ENCODE data around the gene GARIN5B. TPM values are rescaled to one million over a fixed set of nuclear protein-coding genes. Genes with fewer than 3 reads are reported as not detected.

Gene GARIN5B
- total RNA-seq, 1 experiment from 2014 or later: 0.13 TPM

DNA sequence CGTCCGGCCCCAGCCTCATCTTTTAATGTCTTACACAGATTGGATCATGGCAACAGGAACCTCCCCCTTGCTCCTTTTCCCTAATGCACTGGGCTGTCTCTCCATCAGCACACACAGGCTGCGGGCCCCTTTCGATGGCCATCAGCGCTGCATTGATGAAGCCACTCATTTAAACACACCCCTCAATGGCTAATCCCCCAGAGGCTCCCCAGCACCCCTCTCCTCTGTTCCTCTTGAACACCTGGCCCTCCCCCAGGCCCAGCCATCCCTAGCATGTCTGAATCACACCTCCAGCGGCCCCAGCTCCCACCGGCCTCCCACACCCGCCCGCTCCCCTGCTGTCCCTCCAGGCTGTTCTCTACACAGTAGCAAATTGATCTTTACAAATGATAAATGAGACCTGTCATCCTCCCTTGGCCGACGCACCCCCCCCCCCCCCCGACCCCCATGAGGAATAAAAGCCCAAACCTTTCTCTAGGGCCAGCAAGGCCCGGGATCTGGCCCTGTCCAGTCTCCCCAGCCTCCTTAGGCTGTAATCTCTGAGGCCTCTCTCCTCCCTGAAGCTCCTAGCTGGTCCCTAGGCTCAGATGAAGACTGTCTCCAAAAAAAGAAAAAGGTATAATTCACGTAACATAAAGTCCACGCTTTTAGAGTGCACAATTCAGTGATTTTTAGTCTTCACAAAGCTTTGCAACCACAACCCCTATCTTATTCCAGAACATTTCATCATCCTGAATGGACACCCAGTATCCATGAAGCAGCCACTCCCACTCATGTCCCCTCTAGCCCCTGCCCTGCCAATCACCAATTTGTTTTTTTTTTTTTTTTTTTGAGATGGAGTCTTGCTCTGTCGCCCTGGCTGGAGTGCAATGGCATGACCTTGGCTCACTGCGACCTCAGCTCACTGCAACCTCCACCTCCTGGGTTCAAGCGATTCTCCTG lies 30.0 kb upstream of the GARIN5B start:
- no peak overlapping the region for H3K18ac ChIP-seq (ENCODE audit: insufficient read length, low read depth, low read length)
- no peak overlapping the region for H3K56ac ChIP-seq (ENCODE audit: insufficient read length, low read depth, low read length)
- no peak overlapping the region for H2AFZ ChIP-seq (ENCODE audit: low read length)
- H3K4me3 Mint-ChIP-seq: peak overlapping the region; percentile 39 to 54
- H3K4me2 ChIP-seq (ENCODE audit: insufficient read depth, insufficient read length, low read length): no peak overlapping the region
- peaks cover 3% of the 10 kb centered on the region for H3K79me1 ChIP-seq (ENCODE audit: insufficient read depth, low read depth, low read length, poor library complexity, severe bottlenecking)
- H3K23me2 ChIP-seq (ENCODE audit: insufficient read length, low read depth, low read length, poor library complexity, severe bottlenecking): no peaks in the 10 kb centered on the region
- peaks cover 3% of the 10 kb centered on the region for H4K20me1 ChIP-seq (ENCODE audit: control insufficient read depth, insufficient read depth, insufficient read length)
- H2BK120ac ChIP-seq (ENCODE audit: low read depth, low read length, poor library complexity, severe bottlenecking): no peak overlapping the region
- H3K27me3 ChIP-seq (ENCODE audit: insufficient read depth, low read length): no peaks in the 10 kb centered on the region
- TF ChIP-seq, protein P1, sequence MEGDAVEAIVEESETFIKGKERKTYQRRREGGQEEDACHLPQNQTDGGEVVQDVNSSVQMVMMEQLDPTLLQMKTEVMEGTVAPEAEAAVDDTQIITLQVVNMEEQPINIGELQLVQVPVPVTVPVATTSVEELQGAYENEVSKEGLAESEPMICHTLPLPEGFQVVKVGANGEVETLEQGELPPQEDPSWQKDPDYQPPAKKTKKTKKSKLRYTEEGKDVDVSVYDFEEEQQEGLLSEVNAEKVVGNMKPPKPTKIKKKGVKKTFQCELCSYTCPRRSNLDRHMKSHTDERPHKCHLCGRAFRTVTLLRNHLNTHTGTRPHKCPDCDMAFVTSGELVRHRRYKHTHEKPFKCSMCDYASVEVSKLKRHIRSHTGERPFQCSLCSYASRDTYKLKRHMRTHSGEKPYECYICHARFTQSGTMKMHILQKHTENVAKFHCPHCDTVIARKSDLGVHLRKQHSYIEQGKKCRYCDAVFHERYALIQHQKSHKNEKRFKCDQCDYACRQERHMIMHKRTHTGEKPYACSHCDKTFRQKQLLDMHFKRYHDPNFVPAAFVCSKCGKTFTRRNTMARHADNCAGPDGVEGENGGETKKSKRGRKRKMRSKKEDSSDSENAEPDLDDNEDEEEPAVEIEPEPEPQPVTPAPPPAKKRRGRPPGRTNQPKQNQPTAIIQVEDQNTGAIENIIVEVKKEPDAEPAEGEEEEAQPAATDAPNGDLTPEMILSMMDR (conservative IDR thresholded peaks at IDR 0.05): no peak
- H2BK5ac ChIP-seq (ENCODE audit: insufficient read length, low read length): no peak overlapping the region
- H3K79me2 ChIP-seq (ENCODE audit: insufficient read depth, low read length): no peaks in the 10 kb centered on the region
- H3K36me3 Mint-ChIP-seq (ENCODE audit: insufficient read depth in 1 of 3, low read depth in 3 of 3): peaks cover 17 to 26% (median 19%) of the 10 kb centered on the region in 3 experiments
- H4K8ac ChIP-seq (replicated peaks; ENCODE audit: insufficient read length, low read depth, low read length): no peak overlapping the region
- no peaks in the 10 kb centered on the region for H3K9me3 ChIP-seq (ENCODE audit: control insufficient read depth, low read depth, low read length)
- H3K4me1 Mint-ChIP-seq: peaks cover 48 to 52% of the 10 kb centered on the region in 2 experiments
- H2BK12ac ChIP-seq (ENCODE audit: insufficient read length, low read depth, low read length): no peak overlapping the region
- H2AK5ac ChIP-seq (ENCODE audit: insufficient read length, low read length): no peak overlapping the region
- H3T11ph ChIP-seq (ENCODE audit: low read length): no peak overlapping the region
- H4K91ac ChIP-seq (ENCODE audit: insufficient read length, low read depth, low read length): no peak overlapping the region
- no peak overlapping the region for H3K9ac ChIP-seq (ENCODE audit: extremely low read depth, insufficient read length, low read length)
- no CpG with 5 or more reads among the region's 18 CpGs for WGBS (ENCODE audit: extremely low coverage, insufficient read length, low lambda C conversion rate)
- H3K27ac Mint-ChIP-seq: peak overlapping the region; percentile 93 to 96 (median 94); a peak in 6 of 7 replicates
- H2BK15ac ChIP-seq (ENCODE audit: low read depth, low read length): no peak overlapping the region
- H2BK20ac ChIP-seq (ENCODE audit: low read depth, low read length, poor library complexity, severe bottlenecking): no peak overlapping the region
- no peak overlapping the region for H4K5ac ChIP-seq (ENCODE audit: insufficient read length, low read depth, low read length)
- peaks cover 2% of the 10 kb centered on the region for H3K4me1 ChIP-seq (ENCODE audit: insufficient read depth, low read length)
- H3K9me3 Mint-ChIP-seq: no peaks in the 10 kb centered on the region
- no peak for DNase-seq
- H3K27me3 Mint-ChIP-seq (ENCODE audit: low read depth): peaks cover 2% of the 10 kb centered on the region
- no peak overlapping the region for H3K23ac ChIP-seq (ENCODE audit: insufficient read length, low read depth, low read length)
- H3K27ac ChIP-seq (ENCODE audit: insufficient read length, low read depth, low read length): no peak overlapping the region
- no peak overlapping the region for H3K14ac ChIP-seq (ENCODE audit: insufficient read depth, low read length)
- H3K4ac ChIP-seq (ENCODE audit: low read depth, low read length): no peak overlapping the region
